Mucosa of rectum (tissue), 2 donors: ENCODE measurements around the gene GRM4.
"Not testable (repeated sequence)": the region's sequence is repeated elsewhere in the genome, so short reads cannot be mapped to it uniquely, and the experiment has no call there.

Experiments
- H3K27ac ChIP-seq, 2 donors: one replicate each; pipeline ENCODE4 v1.7.0; 2013; ENCODE audit warnings: inconsistent platforms in 2 of 2, low read depth in 2 of 2, low read length in 2 of 2
- H3K27me3 ChIP-seq, 2 donors: one replicate each; pipeline ENCODE4 v1.7.0; 2013; ENCODE audit warnings: low read length in 2 of 2; ENCODE audit not compliant: control insufficient read depth in 2 of 2, insufficient read depth in 2 of 2
- H3K36me3 ChIP-seq, 2 donors: one replicate each; pipeline ENCODE4 v1.7.0; 2013; ENCODE audit warnings: low read length in 2 of 2; ENCODE audit not compliant: control insufficient read depth in 2 of 2, insufficient read depth in 2 of 2
- H3K4me1 ChIP-seq, 2 donors: one replicate each; pipeline ENCODE4 v1.7.0; 2013; ENCODE audit warnings: low read length in 2 of 2, mild to moderate bottlenecking in 1 of 2; ENCODE audit not compliant: control insufficient read depth in 2 of 2, insufficient read depth in 2 of 2
- H3K4me3 ChIP-seq, 2 donors: one replicate each; pipeline ENCODE4 v1.7.0; 2013; ENCODE audit warnings: low read length in 2 of 2
- H3K9ac ChIP-seq, 2 donors: one replicate each; pipeline ENCODE4 v1.7.0; 2013; ENCODE audit warnings: low read length in 2 of 2, low read depth in 1 of 2, mild to moderate bottlenecking in 1 of 2
- H3K9me3 ChIP-seq, 2 donors: one replicate each; pipeline ENCODE4 v1.7.0; 2013; ENCODE audit warnings: low read length in 2 of 2; ENCODE audit not compliant: control insufficient read depth in 2 of 2
- donor health status: healthy.
- donor health status: Normal muscosa, but diverticular disease.

GRM4 gene

GRCh38 chr6:34047913-34048867, 97.7 kb downstream of the GRM4 start:
- Histone ChIP-seq H3K4me3 (no peak overlapping the region), H3K9me3 (no peaks in the 10 kb centered on the region), H3K36me3 (no peaks in the 10 kb centered on the region), H3K27ac (no peak overlapping the region), H3K9ac (no peak overlapping the region), H3K4me1 (peaks cover 0 to 1% of the 10 kb centered on the region in 2 donors), H3K27me3 (peaks cover 0 to 3% of the 10 kb centered on the region in 2 donors)

- peaks cover 0 to 3% of the 10 kb centered on the region in 2 donors for H3K27me3 ChIP-seq
- H3K4me1 ChIP-seq, result no peaks in the 10 kb centered on the region
- H3K9ac ChIP-seq, result no peak overlapping the region
Measured at GRCh38 chr6:34046617-34047016, 99.3 kb downstream of the GRM4 start.

GRCh38 chr6:34045771-34046170, 100.1 kb downstream of the GRM4 start:
- Histone ChIP-seq H3K27me3 (peaks cover 0 to 3% of the 10 kb centered on the region in 2 donors), H3K9me3 (no peaks in the 10 kb centered on the region)

More at GRCh38 chr6:34046617-34047016, 99.3 kb downstream of the GRM4 start:
- Histone ChIP-seq H3K27ac (no peak overlapping the region), H3K4me3 (no peak overlapping the region), H3K9me3 (no peaks in the 10 kb centered on the region), H3K36me3 (no peaks in the 10 kb centered on the region)

GRCh38 chr6:34044945-34045595, 100.8 kb downstream of the GRM4 start:
- Histone ChIP-seq H3K27me3 (peaks cover 0 to 3% of the 10 kb centered on the region in 2 donors), H3K36me3 (no peaks in the 10 kb centered on the region), H3K9me3 (no peaks in the 10 kb centered on the region), H3K9ac (no peak overlapping the region), H3K4me1 (no peaks in the 10 kb centered on the region), H3K27ac (no peak overlapping the region), H3K4me3 (no peak overlapping the region)

More at GRCh38 chr6:34045771-34046170, 100.1 kb downstream of the GRM4 start:
- Histone ChIP-seq H3K27ac (no peak overlapping the region), H3K4me1 (no peaks in the 10 kb centered on the region), H3K4me3 (no peak overlapping the region), H3K36me3 (no peaks in the 10 kb centered on the region), H3K9ac (no peak overlapping the region)

- no peak overlapping the region for H3K4me3 ChIP-seq
- no peaks in the 10 kb centered on the region for H3K36me3 ChIP-seq
- H3K27ac ChIP-seq, result no peak overlapping the region
- no peaks in the 10 kb centered on the region for H3K9me3 ChIP-seq
- peaks cover 0 to 3% of the 10 kb centered on the region in 2 donors for H3K27me3 ChIP-seq
- no peaks in the 10 kb centered on the region for H3K4me1 ChIP-seq
- H3K9ac ChIP-seq, result no peak overlapping the region
Measured at GRCh38 chr6:34043359-34043758, 102.5 kb downstream of the GRM4 start.

- H3K27ac ChIP-seq, H3K9me3 ChIP-seq, H3K36me3 ChIP-seq, H3K4me1 ChIP-seq, H3K4me3 ChIP-seq, H3K9ac ChIP-seq, H3K27me3 ChIP-seq: not testable (repeated sequence)
Measured at GRCh38 chr6:34041998-34042397, 103.9 kb downstream of the GRM4 start.

- no peak overlapping the region for H3K27ac ChIP-seq
- no peaks in the 10 kb centered on the region for H3K9me3 ChIP-seq
- no peaks in the 10 kb centered on the region for H3K36me3 ChIP-seq
- no peak overlapping the region for H3K4me3 ChIP-seq
- H3K4me1 ChIP-seq, result no peaks in the 10 kb centered on the region
- no peak overlapping the region for H3K9ac ChIP-seq
- H3K27me3 ChIP-seq, result peaks cover 0 to under 1% of the 10 kb centered on the region in 2 donors
Measured at GRCh38 chr6:34041385-34041784, 104.5 kb downstream of the GRM4 start.

GRCh38 chr6:34039943-34040342, 105.9 kb downstream of the GRM4 start:
- Histone ChIP-seq H3K27ac (no peak overlapping the region), H3K9me3 (no peaks in the 10 kb centered on the region), H3K4me3 (no peak overlapping the region), H3K9ac (no peak overlapping the region), H3K27me3 (no peaks in the 10 kb centered on the region), H3K4me1 (no peaks in the 10 kb centered on the region), H3K36me3 (no peaks in the 10 kb centered on the region)

GRCh38 chr6:34037151-34037550, 108.7 kb downstream of the GRM4 start:
- H3K9ac ChIP-seq, result no peak overlapping the region
- no peaks in the 10 kb centered on the region for H3K27me3 ChIP-seq
- no peaks in the 10 kb centered on the region for H3K9me3 ChIP-seq
- no peaks in the 10 kb centered on the region for H3K4me1 ChIP-seq
- no peak overlapping the region for H3K4me3 ChIP-seq
- no peak overlapping the region for H3K27ac ChIP-seq
- no peaks in the 10 kb centered on the region for H3K36me3 ChIP-seq

GRCh38 chr6:34036357-34037069, 109.4 kb downstream of the GRM4 start:
- no peaks in the 10 kb centered on the region for H3K27me3 ChIP-seq

More at GRCh38 chr6:34036357-34037069, 109.4 kb downstream of the GRM4 start:
- Histone ChIP-seq H3K27ac (no peak overlapping the region), H3K9ac (no peak overlapping the region), H3K4me3 (no peak overlapping the region), H3K9me3 (no peaks in the 10 kb centered on the region), H3K4me1 (no peaks in the 10 kb centered on the region), H3K36me3 (no peaks in the 10 kb centered on the region)
